Body of pancreas (tissue), 4 donors: Measurements from ENCODE around the gene NEDD1. TPM values are rescaled to one million over a fixed set of nuclear protein-coding genes. Genes with fewer than 3 reads are reported as not detected.

Experiments
- ATAC-seq: fragments of 150-250 bp; one replicate; pipeline ENCODE4 v1.9.1; 2016
- DNase-seq, 4 donors: peaks; one replicate each; pipeline ENCODE4 v3.0.0-alpha.2; 2019
- H3K27ac ChIP-seq, 4 donors: fragments of 200-600 bp; sonication (generic); 1 replicate in 3 of 4; 2 replicates in 1 of 4; pipeline versions ENCODE4 v1.5.1 to v1.6.1; 2016 to 2019; ENCODE audit warnings: mild to moderate bottlenecking in 1 of 4, mixed read lengths in 1 of 4, moderate library complexity in 1 of 4
- H3K27me3 ChIP-seq, 2 donors: fragments of 200-600 bp; sonication (generic); one replicate each; pipeline ENCODE4 v1.6.0; 2016; ENCODE audit warnings: mild to moderate bottlenecking in 1 of 2
- H3K36me3 ChIP-seq, 2 donors: fragments of 200-600 bp; sonication (generic); replicated peaks in 1 of 2; 2 replicates each; pipeline ENCODE4 v1.5.1; 2016; ENCODE audit warnings: low read depth in 2 of 2; ENCODE audit not compliant: insufficient read depth in 1 of 2
- H3K4me1 ChIP-seq: fragments of 200-600 bp; sonication (generic); one replicate; pipeline ENCODE4 v1.6.0; 2016
- H3K4me3 ChIP-seq, 2 donors: fragments of 200-600 bp; sonication (generic); 1 replicate in 1 of 2; 2 replicates in 1 of 2; pipeline ENCODE4 v1.5.1; 2016 to 2019
- H3K9me3 ChIP-seq, 3 donors: fragments of 200-600 bp; sonication (generic); 1 replicate in 2 of 3; 2 replicates in 1 of 3; pipeline ENCODE4 v1.5.1; 2016
- POLR2A ChIP-seq, 3 donors: fragments of 450-650 bp; IDR thresholded peaks; one replicate each; pipeline ENCODE4 v1.6.1; 2016; ENCODE audit warnings: antibody characterized with exemption in 3 of 3, mild to moderate bottlenecking in 2 of 3
- WGBS, 2 donors: methylation state at CpG; one replicate each; pipeline ENCODE4 v1.1.5; 2017; 5-methylcytosine and 5-hydroxymethylcytosine counted together
- intact Hi-C: fragments of 100-400 bp; cut with DNase I; formaldehyde crosslinking; loops from one replicate; pipeline ENCODE4 v1.15.1; 2023
- small RNA-seq: library from RNA; depleted of rRNA; stranded (forward); fragments of <200 nt; gene quantifications from one replicate; pipeline ENCODE3, GENCODE V24; 2016
- total RNA-seq, 2 donors: library from RNA; depleted of rRNA; stranded (reverse); fragments of >200 nt; gene quantifications; one replicate each; pipeline ENCODE4 v1.1.0, GENCODE V29; 2016
- TF ChIP-seq, protein P1 (sequence below), 7 experiments: fragments of 450-650 bp in 4 of 7; fragments of 200-600 bp in 3 of 7; sonication (generic) in 3 of 7; IDR thresholded peaks; one replicate each; pipeline ENCODE4 v1.5.1; 2016 to 2019; ENCODE audit warnings: antibody characterized with exemption in 7 of 7

NEDD1 gene
- total RNA-seq, 2 donors from 2014 or later, result 7.8 to 15.5 TPM

DNA sequence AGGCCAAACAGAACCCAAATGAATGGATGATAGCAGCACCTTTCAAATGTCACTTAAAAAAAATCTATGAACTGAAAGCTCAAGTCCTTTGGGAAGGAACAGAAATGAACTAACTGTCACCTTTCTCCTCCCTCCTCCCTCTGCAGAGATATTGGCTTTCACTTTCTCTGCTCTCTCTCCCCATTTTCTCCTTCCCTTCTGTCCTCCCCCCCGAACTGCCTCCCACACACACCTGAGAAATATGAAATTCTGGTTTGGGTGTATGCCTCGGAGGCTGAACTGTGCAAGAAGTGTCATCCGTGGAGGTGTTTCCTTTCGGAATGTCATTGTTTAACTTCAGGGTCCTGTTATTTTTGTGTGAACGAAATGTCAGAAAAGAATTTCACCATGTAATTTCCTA is 87.8 kb downstream of the NEDD1 start:
- H3K27me3 ChIP-seq, result no peaks in the 10 kb centered on the region
- H3K27ac ChIP-seq, result no peak overlapping the region
- H3K4me3 ChIP-seq, result no peak overlapping the region
- intact Hi-C loops, result no loop called here
- H3K4me1 ChIP-seq, result no peaks in the 10 kb centered on the region
- DNase-seq (no peak), ATAC-seq (no peak)
- no peak for TF ChIP-seq POLR2A (IDR thresholded peaks at IDR 0.05)
- TF ChIP-seq, protein P1, sequence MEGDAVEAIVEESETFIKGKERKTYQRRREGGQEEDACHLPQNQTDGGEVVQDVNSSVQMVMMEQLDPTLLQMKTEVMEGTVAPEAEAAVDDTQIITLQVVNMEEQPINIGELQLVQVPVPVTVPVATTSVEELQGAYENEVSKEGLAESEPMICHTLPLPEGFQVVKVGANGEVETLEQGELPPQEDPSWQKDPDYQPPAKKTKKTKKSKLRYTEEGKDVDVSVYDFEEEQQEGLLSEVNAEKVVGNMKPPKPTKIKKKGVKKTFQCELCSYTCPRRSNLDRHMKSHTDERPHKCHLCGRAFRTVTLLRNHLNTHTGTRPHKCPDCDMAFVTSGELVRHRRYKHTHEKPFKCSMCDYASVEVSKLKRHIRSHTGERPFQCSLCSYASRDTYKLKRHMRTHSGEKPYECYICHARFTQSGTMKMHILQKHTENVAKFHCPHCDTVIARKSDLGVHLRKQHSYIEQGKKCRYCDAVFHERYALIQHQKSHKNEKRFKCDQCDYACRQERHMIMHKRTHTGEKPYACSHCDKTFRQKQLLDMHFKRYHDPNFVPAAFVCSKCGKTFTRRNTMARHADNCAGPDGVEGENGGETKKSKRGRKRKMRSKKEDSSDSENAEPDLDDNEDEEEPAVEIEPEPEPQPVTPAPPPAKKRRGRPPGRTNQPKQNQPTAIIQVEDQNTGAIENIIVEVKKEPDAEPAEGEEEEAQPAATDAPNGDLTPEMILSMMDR (IDR thresholded peaks at IDR 0.05), result no peak
- WGBS, 2 donors, result 30 to 55% methylated on average over 5 of the region's 5 CpGs
- no peaks in the 10 kb centered on the region for H3K9me3 ChIP-seq
- H3K36me3 ChIP-seq, result no peaks in the 10 kb centered on the region

DNA sequence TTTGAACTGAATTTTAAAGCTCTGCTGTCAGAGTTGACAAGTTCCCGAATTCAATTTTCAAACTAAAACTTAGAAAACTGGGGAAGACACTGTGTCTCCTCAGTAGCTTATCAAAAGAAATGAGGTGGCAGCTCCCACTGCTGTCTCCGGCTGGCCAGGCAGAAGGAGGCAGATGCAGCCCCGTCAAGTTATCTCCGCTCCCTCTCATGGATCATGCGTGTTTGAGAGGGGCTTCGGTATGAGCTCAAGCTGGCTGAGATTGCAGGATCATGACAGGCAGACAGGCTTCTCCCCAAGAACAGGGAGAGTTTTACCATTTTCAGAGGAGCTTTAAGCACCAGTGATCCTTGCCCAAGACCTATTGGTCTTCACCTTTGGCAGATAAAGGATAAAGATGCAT is 88.8 kb downstream of the NEDD1 start:
- TF ChIP-seq, protein P1 (IDR thresholded peaks at IDR 0.05), result no peak
- TF ChIP-seq POLR2A (IDR thresholded peaks at IDR 0.05), result no peak
- Histone ChIP-seq H3K27me3 (no peaks in the 10 kb centered on the region), H3K4me1 (no peaks in the 10 kb centered on the region), H3K4me3 (no peak overlapping the region), H3K9me3 (no peaks in the 10 kb centered on the region), H3K27ac (no peak overlapping the region), H3K36me3 (no peaks in the 10 kb centered on the region)
- intact Hi-C loops, result no loop called here
- DNase-seq, result no peak
- WGBS, 2 donors, result 56 to 71% methylated on average over 6 of the region's 6 CpGs
- ATAC-seq, result no peak

DNA sequence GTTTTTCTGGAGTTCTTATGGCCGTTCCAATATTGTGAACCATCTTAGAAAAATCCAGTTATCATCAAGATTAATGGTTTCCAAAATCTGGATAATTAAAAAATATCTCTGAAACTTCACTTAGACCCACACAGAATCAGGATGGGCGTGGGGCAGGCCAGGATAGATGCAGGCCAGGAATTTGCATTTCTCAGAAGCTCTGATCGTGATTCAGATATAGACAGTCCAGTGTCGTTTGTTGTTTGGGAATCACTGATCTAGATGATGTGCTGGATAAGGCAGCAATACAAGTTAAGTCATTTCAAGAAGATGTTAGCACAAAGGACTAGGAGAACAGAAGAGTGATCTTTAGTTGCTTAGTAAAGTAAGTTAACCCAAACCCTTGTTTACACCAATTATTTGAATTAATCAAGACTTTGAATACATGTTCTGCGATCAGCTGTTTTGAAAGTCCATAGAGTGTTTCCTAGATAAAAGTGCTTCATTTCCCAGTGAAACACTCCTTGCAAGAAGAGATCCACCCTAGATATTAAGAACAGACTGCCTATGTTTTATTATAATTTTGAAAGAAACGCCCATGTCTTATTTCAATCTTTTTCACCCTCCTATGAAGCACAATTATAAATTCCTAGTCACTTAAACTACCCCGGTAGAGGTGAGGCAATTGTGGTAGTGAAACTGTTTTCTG is 90.9 kb downstream of the NEDD1 start:
- no peak for TF ChIP-seq POLR2A (IDR thresholded peaks at IDR 0.05)
- TF ChIP-seq, protein P1 (IDR thresholded peaks at IDR 0.05), result no peak
- WGBS, 2 donors, result 60 to 72% methylated on average over 7 of the region's 7 CpGs

DNA sequence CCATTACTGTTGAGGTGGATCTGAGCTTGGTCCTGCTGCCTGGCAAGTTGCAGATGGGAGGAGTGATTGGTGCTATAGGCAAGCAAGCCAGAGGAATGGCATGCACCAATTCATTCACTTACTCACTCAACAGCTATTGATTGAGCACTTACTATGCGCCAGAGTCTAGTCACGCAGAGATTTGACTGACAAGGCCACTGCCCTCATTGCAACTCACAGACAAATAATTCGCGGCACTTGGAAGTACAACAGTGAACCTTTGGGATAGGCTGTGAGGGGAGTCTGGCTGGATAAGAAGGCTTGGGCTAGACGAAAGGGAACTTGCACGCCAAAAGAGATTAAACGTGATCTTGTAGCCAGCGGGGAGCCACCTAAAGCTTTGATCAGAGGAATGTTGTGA is 96.2 kb downstream of the NEDD1 start:
- H3K27ac ChIP-seq, result no peak overlapping the region
- ATAC-seq (no peak), DNase-seq (no peak)
- 68 to 69% methylated on average over 8 of the region's 8 CpGs for WGBS, 2 donors
- no peaks in the 10 kb centered on the region for H3K36me3 ChIP-seq
- no peak overlapping the region for H3K4me3 ChIP-seq
- no peaks in the 10 kb centered on the region for H3K9me3 ChIP-seq
- H3K4me1 ChIP-seq, result no peaks in the 10 kb centered on the region
- intact Hi-C loops, result no loop called here
- H3K27me3 ChIP-seq, result no peaks in the 10 kb centered on the region
- TF ChIP-seq, protein P1 (IDR thresholded peaks at IDR 0.05), result no peak
- no peak for TF ChIP-seq POLR2A (IDR thresholded peaks at IDR 0.05)

More for the DNA sequence above, 90.9 kb downstream of the NEDD1 start:
- intact Hi-C loops, result no loop called here
- H3K27ac ChIP-seq, result no peak overlapping the region
- no peaks in the 10 kb centered on the region for H3K36me3 ChIP-seq
- ATAC-seq, result no peak
- H3K4me1 ChIP-seq, result no peaks in the 10 kb centered on the region
- no peaks in the 10 kb centered on the region for H3K27me3 ChIP-seq
- no peaks in the 10 kb centered on the region for H3K9me3 ChIP-seq
- H3K4me3 ChIP-seq, result no peak overlapping the region
- DNase-seq, result no peak

Small RNAs within 50 kb of the gene (small RNA-seq; reads per million reads assigned to genes)
- gene RF00019, result not detected
